Tibial nerve (tissue), 4 donors: ENCODE results near the gene CLEC10A.

Experiments used
- CTCF ChIP-seq, 5 experiments: fragments of 200-600 bp in 3 of 5; fragments of 450-650 bp in 2 of 5; sonication (generic) in 3 of 5; IDR thresholded peaks; one replicate each; pipeline ENCODE4 v1.5.1; 2016 to 2019; ENCODE audit warnings: antibody characterized with exemption in 5 of 5, mild to moderate bottlenecking in 3 of 5, moderate library complexity in 2 of 5
- EP300 ChIP-seq, 2 donors: sonication (generic); formaldehyde crosslinking; IDR thresholded peaks; one replicate each; pipeline ENCODE4 v1.6.1; 2017; ENCODE audit warnings: antibody characterized with exemption in 2 of 2, mild to moderate bottlenecking in 1 of 2
- POLR2A ChIP-seq, 2 donors: fragments of 450-650 bp; IDR thresholded peaks; one replicate each; pipeline ENCODE4 v1.6.1; 2017; ENCODE audit warnings: antibody characterized with exemption in 2 of 2, mild to moderate bottlenecking in 2 of 2, moderate library complexity in 2 of 2

DNA sequence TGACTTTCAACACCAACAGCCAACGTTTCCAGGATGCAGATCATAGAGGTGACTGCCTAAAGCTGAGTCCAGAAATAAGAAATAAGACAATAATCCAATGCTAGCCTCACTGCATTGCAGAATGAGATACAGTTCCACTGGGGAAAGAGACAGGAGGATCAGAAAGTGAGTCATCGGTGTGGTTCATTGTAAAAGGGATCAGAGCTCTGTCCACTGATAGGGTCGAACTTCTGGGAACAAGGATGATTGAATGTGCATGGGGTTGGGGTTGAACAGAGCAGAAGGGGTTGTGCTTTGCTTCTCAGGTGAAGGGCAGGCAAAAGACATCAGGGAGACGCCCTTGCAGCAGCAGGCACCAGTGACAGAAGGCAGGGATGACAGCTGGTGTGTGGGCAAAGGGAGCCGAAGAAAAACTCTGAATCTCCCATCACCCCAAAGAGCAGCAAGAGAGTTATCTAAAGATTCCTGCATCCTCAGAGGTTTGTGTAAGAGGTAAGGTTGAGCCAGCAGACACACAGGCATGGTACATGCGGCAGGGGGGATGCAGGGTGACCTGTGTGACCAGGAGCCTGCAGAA lies 16.4 kb downstream of the CLEC10A start:
- TF ChIP-seq CTCF (IDR thresholded peaks at IDR 0.05), result no peak
- no peak for TF ChIP-seq POLR2A (IDR thresholded peaks at IDR 0.05)
- no peak for TF ChIP-seq EP300 (IDR thresholded peaks at IDR 0.05)
